ENCODE results near the gene CSTB. TPM values are rescaled to one million over a fixed set of nuclear protein-coding genes. Genes with fewer than 3 reads are reported as not detected.

CSTB gene
- total RNA-seq, 1 donor from 2014 or later: 27.9 TPM

GRCh38 chr21:43808367-43808766 lies 32.3 kb upstream of the CSTB start:
- DNase-seq (ENCODE audit: low read depth): no peak
- Histone ChIP-seq H3K4me3 (ENCODE audit: low read depth, low read length) (no peak overlapping the region), H3K36me3 (ENCODE audit: control insufficient read depth, insufficient read depth, low read length) (no peaks in the 10 kb centered on the region), H3K27me3 (ENCODE audit: control insufficient read depth, insufficient read depth, low read length) (peaks cover 3% of the 10 kb centered on the region)
- no peak for TF ChIP-seq CTCF (IDR thresholded peaks at IDR 0.05; ENCODE audit: insufficient read depth, low read length, poor library complexity, severe bottlenecking)

GRCh38 chr21:43806017-43806710 lies 30.1 kb upstream of the CSTB start:
- Histone ChIP-seq H3K27me3 (ENCODE audit: control insufficient read depth, insufficient read depth, low read length) (no peaks in the 10 kb centered on the region), H3K4me3 (ENCODE audit: low read depth, low read length) (no peak overlapping the region), H3K36me3 (ENCODE audit: control insufficient read depth, insufficient read depth, low read length) (no peaks in the 10 kb centered on the region)
- no peak for DNase-seq (ENCODE audit: low read depth)
- TF ChIP-seq CTCF (IDR thresholded peaks at IDR 0.05; ENCODE audit: insufficient read depth, low read length, poor library complexity, severe bottlenecking): no peak

- no peak for DNase-seq (ENCODE audit: low read depth)
- Histone ChIP-seq H3K36me3 (ENCODE audit: control insufficient read depth, insufficient read depth, low read length) (peaks cover 3% of the 10 kb centered on the region), H3K4me3 (ENCODE audit: low read depth, low read length) (no peak overlapping the region), H3K27me3 (ENCODE audit: control insufficient read depth, insufficient read depth, low read length) (no peaks in the 10 kb centered on the region)
- TF ChIP-seq CTCF (IDR thresholded peaks at IDR 0.05; ENCODE audit: insufficient read depth, low read length, poor library complexity, severe bottlenecking): no peak
These were observed 29.2 kb upstream of the CSTB start for GRCh38 chr21:43805275-43805800.

GRCh38 chr21:43803558-43804300 lies 27.6 kb upstream of the CSTB start:
- H3K36me3 ChIP-seq (ENCODE audit: control insufficient read depth, insufficient read depth, low read length): peaks cover 4% of the 10 kb centered on the region

GRCh38 chr21:43802713-43803313 lies 26.7 kb upstream of the CSTB start:
- H3K4me3 ChIP-seq (ENCODE audit: low read depth, low read length): no peak overlapping the region
- DNase-seq (ENCODE audit: low read depth): no peak
- H3K36me3 ChIP-seq (ENCODE audit: control insufficient read depth, insufficient read depth, low read length): peaks cover 7% of the 10 kb centered on the region
- H3K27me3 ChIP-seq (ENCODE audit: control insufficient read depth, insufficient read depth, low read length): no peaks in the 10 kb centered on the region
- TF ChIP-seq CTCF (IDR thresholded peaks at IDR 0.05; ENCODE audit: insufficient read depth, low read length, poor library complexity, severe bottlenecking): no peak

More at GRCh38 chr21:43803558-43804300, 27.6 kb upstream of the CSTB start:
- TF ChIP-seq CTCF (IDR thresholded peaks at IDR 0.05; ENCODE audit: insufficient read depth, low read length, poor library complexity, severe bottlenecking): no peak
- no peak for DNase-seq (ENCODE audit: low read depth)
- no peak overlapping the region for H3K4me3 ChIP-seq (ENCODE audit: low read depth, low read length)
- no peaks in the 10 kb centered on the region for H3K27me3 ChIP-seq (ENCODE audit: control insufficient read depth, insufficient read depth, low read length)
